Uterus (tissue), 2 donors: Measurements from ENCODE around the gene COL4A2.

ENCODE experiments used
- POLR2A ChIP-seq, 2 donors: fragments of 450-650 bp; IDR thresholded peaks; one replicate each; pipeline ENCODE4 v1.6.1; 2016; ENCODE audit warnings: antibody characterized with exemption in 2 of 2, mild to moderate bottlenecking in 1 of 2, moderate library complexity in 1 of 2
- TF ChIP-seq, protein P1 (sequence below), 4 experiments: fragments of 200-600 bp in 2 of 4; fragments of 450-650 bp in 2 of 4; sonication (generic) in 2 of 4; IDR thresholded peaks; one replicate each; pipeline ENCODE4 v1.5.1; 2016 to 2019; ENCODE audit warnings: antibody characterized with exemption in 4 of 4, mild to moderate bottlenecking in 2 of 4, moderate library complexity in 1 of 4

- TF ChIP-seq, protein P1, sequence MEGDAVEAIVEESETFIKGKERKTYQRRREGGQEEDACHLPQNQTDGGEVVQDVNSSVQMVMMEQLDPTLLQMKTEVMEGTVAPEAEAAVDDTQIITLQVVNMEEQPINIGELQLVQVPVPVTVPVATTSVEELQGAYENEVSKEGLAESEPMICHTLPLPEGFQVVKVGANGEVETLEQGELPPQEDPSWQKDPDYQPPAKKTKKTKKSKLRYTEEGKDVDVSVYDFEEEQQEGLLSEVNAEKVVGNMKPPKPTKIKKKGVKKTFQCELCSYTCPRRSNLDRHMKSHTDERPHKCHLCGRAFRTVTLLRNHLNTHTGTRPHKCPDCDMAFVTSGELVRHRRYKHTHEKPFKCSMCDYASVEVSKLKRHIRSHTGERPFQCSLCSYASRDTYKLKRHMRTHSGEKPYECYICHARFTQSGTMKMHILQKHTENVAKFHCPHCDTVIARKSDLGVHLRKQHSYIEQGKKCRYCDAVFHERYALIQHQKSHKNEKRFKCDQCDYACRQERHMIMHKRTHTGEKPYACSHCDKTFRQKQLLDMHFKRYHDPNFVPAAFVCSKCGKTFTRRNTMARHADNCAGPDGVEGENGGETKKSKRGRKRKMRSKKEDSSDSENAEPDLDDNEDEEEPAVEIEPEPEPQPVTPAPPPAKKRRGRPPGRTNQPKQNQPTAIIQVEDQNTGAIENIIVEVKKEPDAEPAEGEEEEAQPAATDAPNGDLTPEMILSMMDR (IDR thresholded peaks at IDR 0.05), result no peak
- no peak for TF ChIP-seq POLR2A (IDR thresholded peaks at IDR 0.05)
These were observed 6.0 kb upstream of the COL4A2 start for GRCh38 chr13:110301083-110301482.
